Mucosa of rectum (tissue), 2 donors: ENCODE results near the gene SPRYD3.

Experiments
- H3K27ac ChIP-seq, 2 donors: one replicate each; pipeline ENCODE4 v1.7.0; 2013; ENCODE audit warnings: inconsistent platforms in 2 of 2, low read depth in 2 of 2, low read length in 2 of 2
- H3K27me3 ChIP-seq, 2 donors: one replicate each; pipeline ENCODE4 v1.7.0; 2013; ENCODE audit warnings: low read length in 2 of 2; ENCODE audit not compliant: control insufficient read depth in 2 of 2, insufficient read depth in 2 of 2
- H3K36me3 ChIP-seq, 2 donors: one replicate each; pipeline ENCODE4 v1.7.0; 2013; ENCODE audit warnings: low read length in 2 of 2; ENCODE audit not compliant: control insufficient read depth in 2 of 2, insufficient read depth in 2 of 2
- H3K4me1 ChIP-seq, 2 donors: one replicate each; pipeline ENCODE4 v1.7.0; 2013; ENCODE audit warnings: low read length in 2 of 2, mild to moderate bottlenecking in 1 of 2; ENCODE audit not compliant: control insufficient read depth in 2 of 2, insufficient read depth in 2 of 2
- H3K4me3 ChIP-seq, 2 donors: one replicate each; pipeline ENCODE4 v1.7.0; 2013; ENCODE audit warnings: low read length in 2 of 2
- H3K9ac ChIP-seq, 2 donors: one replicate each; pipeline ENCODE4 v1.7.0; 2013; ENCODE audit warnings: low read length in 2 of 2, low read depth in 1 of 2, mild to moderate bottlenecking in 1 of 2
- H3K9me3 ChIP-seq, 2 donors: one replicate each; pipeline ENCODE4 v1.7.0; 2013; ENCODE audit warnings: low read length in 2 of 2; ENCODE audit not compliant: control insufficient read depth in 2 of 2
- donor health status: healthy.
- donor health status: Normal muscosa, but diverticular disease.

The SPRYD3 gene

DNA sequence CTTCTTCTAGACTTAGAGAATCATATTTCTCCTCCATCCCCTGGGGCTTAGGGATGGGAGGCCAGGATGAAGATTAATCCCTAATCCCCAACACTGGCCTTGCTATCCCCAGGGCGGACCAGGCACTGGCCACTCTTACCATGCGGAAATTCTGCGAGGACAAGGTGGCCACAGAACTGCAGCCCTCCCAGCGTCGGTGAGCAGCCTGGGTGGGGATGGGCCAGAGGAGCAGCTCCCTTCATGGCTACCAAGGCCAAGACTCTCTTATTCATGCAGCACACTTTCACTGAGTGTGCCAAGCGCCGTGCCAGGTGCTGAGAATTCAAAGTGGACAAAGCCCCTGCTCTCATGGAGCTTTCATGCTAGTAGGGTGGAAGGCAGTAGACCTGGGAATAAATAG lies 22.3 kb downstream of the SPRYD3 start:
- Histone ChIP-seq H3K27ac (no peak overlapping the region), H3K36me3 (peaks cover 0 to 2% of the 10 kb centered on the region in 2 donors), H3K4me1 (peaks cover 33 to 35% of the 10 kb centered on the region in 2 donors), H3K9ac (no peak overlapping the region), H3K27me3 (no peaks in the 10 kb centered on the region), H3K9me3 (no peaks in the 10 kb centered on the region), H3K4me3 (no peak overlapping the region)

GRCh38 chr12:53056296-53056695 lies 22.9 kb downstream of the SPRYD3 start:
- Histone ChIP-seq H3K36me3 (peaks cover 0 to 2% of the 10 kb centered on the region in 2 donors), H3K27me3 (no peaks in the 10 kb centered on the region), H3K27ac (no peak overlapping the region), H3K9ac (no peak overlapping the region), H3K4me3 (no peak overlapping the region), H3K4me1 (peaks cover 35 to 38% of the 10 kb centered on the region in 2 donors), H3K9me3 (no peaks in the 10 kb centered on the region)

DNA sequence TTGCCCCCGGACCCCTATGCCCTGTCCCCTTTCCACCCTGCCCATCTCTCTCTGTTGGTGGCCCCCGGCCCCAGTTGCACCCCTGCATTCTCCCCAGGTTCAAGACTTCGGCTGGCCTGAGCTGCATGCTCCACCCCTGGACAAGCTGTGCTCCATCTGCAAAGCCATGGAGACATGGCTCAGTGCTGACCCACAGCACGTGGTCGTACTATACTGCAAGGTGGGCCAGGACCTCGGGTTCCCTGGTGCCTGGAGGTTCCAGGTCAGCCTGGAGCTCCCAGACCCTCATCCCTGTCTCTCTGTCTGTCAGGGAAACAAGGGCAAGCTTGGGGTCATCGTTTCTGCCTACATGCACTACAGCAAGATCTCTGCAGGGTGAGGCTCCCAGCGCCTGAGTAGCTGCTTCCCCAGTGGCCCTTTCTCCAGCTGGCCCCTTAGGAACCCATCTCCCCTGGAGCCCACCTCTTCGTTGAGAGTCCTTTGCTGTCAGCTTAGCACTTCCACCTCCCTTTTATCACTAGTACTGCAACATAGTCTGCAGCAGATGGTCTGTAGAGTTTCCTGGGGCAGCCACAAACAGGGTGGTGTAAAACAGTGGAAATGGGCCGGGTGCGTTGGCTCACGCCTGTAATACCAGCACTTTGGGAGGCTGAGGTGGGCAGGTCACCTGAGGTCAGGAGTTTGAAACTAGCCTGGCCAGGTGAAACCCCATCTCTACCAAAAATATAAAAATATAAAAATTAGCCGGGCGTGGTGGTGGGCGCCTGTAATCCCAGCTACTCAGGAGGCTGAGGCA lies 23.5 kb downstream of the SPRYD3 start:
- Histone ChIP-seq H3K4me1 (peaks cover 35 to 39% of the 10 kb centered on the region in 2 donors), H3K9ac (no peak overlapping the region), H3K36me3 (peaks cover 0 to 2% of the 10 kb centered on the region in 2 donors)

GRCh38 chr12:53054112-53054878 lies 24.9 kb downstream of the SPRYD3 start:
- Histone ChIP-seq H3K36me3 (peaks cover 0 to 2% of the 10 kb centered on the region in 2 donors), H3K27ac (peak overlapping the region; percentile 93 to 96), H3K9ac (peak overlapping the region; percentile 70 to 77), H3K4me3 (peak overlapping the region; percentile 76 to 82), H3K4me1 (peaks cover 41 to 46% of the 10 kb centered on the region in 2 donors), H3K9me3 (no peaks in the 10 kb centered on the region), H3K27me3 (no peaks in the 10 kb centered on the region)

More for the DNA sequence above, 23.5 kb downstream of the SPRYD3 start:
- H3K27me3 ChIP-seq = no peaks in the 10 kb centered on the region
- no peaks in the 10 kb centered on the region for H3K9me3 ChIP-seq
- H3K4me3 ChIP-seq = no peak overlapping the region
- no peak overlapping the region for H3K27ac ChIP-seq

- H3K36me3 ChIP-seq = peaks cover 0 to 2% of the 10 kb centered on the region in 2 donors
- H3K4me1 ChIP-seq = peaks cover 49 to 55% of the 10 kb centered on the region in 2 donors
- peak overlapping the region; percentile 93 to 96 for H3K27ac ChIP-seq
- H3K4me3 ChIP-seq = peak overlapping the region; percentile 76 to 82
- H3K27me3 ChIP-seq = no peaks in the 10 kb centered on the region
- peak overlapping the region; percentile 70 to 77 for H3K9ac ChIP-seq
- H3K9me3 ChIP-seq = no peaks in the 10 kb centered on the region
Observed at GRCh38 chr12:53053218-53054111, 25.7 kb downstream of the SPRYD3 start.

DNA sequence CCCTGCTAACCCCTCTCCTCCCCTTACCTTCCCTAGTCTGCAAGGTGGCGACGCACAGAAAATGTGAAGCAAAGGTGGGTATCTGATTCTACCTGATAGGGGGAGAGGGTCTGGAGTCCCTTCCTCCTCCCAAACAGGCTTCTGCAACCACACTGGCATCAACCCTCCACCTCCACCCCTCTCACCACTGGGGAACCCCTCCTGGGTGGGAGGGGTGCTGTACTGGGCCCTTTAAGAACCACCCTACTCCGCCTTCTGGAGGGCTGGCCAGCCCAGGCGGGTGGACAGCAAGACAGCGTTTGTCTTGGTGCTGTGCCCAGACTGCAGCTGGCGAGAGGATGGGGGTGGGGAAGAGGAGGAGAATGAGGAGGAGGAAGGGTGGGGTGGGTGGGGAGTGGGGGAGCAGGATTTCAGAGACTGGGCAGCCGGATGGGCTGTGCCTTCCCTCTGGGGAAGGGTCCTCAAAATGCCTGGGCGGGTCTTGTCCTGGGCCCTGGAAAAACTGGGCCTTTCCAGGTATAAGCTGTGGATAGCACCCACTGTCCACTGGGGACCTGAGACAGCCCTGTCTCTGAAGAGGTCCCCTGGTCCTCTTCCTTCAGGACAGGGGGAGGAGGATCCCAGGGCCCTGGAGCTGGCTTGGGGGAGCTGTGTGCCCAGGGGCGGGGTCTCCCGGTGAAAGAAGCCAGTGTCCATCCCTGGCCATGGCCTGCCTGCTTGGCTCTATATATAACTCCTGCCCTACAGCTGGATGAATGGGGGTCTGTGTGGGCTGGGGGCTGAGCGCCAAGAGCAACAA lies 26.6 kb downstream of the SPRYD3 start:
- peaks cover 57 to 63% of the 10 kb centered on the region in 2 donors for H3K4me1 ChIP-seq
- H3K27ac ChIP-seq = peak overlapping the region; percentile 93 to 96
- no peaks in the 10 kb centered on the region for H3K27me3 ChIP-seq
- peaks cover 0 to 2% of the 10 kb centered on the region in 2 donors for H3K36me3 ChIP-seq
- peak overlapping the region; percentile 54 to 79 for H3K9ac ChIP-seq
- peak overlapping the region; percentile 53 to 68 for H3K4me3 ChIP-seq
- no peaks in the 10 kb centered on the region for H3K9me3 ChIP-seq

DNA sequence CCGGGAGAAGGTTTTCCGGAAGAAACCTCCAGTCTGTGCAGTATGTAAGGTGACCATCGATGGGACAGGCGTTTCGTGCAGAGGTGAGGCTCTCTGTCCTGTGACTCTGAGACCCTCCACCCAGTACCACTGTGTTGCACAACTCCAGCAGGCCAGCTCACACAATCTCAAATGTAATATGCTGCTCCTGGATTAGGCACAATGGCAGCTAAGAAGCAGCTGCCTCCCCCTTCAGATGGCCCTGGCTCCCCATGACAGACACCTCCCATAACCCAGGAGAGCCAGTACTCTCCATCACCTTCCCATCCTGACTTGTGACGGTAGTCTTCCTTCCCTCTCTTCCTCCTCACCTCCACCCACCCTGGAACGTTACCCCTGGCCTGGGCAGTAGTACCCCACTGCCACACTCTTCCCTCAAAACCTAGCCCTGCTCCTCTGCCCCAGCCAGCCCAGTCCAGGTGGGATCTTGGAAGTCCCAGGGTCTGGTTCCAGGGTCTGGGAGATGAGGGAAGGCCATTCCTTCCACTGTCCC lies 27.2 kb downstream of the SPRYD3 start:
- peak overlapping the region; percentile 53 to 68 for H3K4me3 ChIP-seq
- peaks cover 60 to 65% of the 10 kb centered on the region in 2 donors for H3K4me1 ChIP-seq
- no peaks in the 10 kb centered on the region for H3K36me3 ChIP-seq
- no peaks in the 10 kb centered on the region for H3K9me3 ChIP-seq
- peak overlapping the region; percentile 93 to 95 for H3K27ac ChIP-seq
- H3K9ac ChIP-seq = peak overlapping the region; percentile 54 to 79
- no peaks in the 10 kb centered on the region for H3K27me3 ChIP-seq

DNA sequence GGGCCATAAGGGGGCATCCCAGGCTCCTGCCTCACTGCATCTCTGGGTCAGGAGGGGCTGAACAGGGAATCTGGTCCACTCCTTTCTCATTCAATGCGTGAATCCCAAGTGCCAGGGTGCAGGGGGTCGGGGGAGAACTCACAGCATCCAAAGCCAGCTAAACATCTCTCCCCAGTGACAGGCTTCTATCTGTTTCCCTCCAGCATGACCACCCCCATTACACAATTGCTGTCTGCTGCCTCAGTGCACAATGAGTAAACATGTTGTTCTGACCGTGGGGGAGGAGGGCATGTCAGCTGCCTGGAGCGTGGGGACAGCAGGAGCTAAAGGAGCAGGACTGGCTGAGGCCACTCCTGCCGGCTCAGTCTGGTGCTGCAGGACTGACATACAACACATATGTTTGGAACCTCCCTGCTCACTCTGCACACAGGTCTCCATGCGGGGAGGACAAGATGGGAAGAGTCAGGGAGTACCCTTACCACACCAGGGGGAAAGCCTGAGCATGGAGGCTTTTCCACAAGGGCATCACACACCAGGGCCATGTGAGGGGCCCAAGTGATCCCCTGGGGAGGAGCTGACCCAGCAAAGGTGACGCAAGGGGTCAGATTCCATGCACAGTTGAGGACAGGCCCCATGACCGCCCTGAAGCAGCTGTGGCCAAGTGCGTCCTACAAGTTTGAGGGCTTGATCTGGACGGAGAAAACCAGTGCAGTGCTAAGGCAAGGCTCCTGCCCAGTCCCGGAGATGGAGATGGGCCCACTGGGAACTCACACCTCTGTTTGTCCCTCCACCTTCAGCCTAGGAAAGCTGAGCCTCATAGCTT lies 27.9 kb downstream of the SPRYD3 start:
- no peaks in the 10 kb centered on the region for H3K27me3 ChIP-seq
- no peaks in the 10 kb centered on the region for H3K36me3 ChIP-seq
- H3K4me3 ChIP-seq = peak overlapping the region; percentile 68
- H3K27ac ChIP-seq = peak overlapping the region; percentile 93 to 95
- peak overlapping the region; percentile 52 to 79 for H3K9ac ChIP-seq
- peaks cover 63 to 70% of the 10 kb centered on the region in 2 donors for H3K4me1 ChIP-seq
- H3K9me3 ChIP-seq = no peaks in the 10 kb centered on the region
